ENCODE measurements around the gene INHA. TPM values are rescaled to one million over a fixed set of nuclear protein-coding genes. Genes with fewer than 3 reads are reported as not detected.

The INHA gene

DNA sequence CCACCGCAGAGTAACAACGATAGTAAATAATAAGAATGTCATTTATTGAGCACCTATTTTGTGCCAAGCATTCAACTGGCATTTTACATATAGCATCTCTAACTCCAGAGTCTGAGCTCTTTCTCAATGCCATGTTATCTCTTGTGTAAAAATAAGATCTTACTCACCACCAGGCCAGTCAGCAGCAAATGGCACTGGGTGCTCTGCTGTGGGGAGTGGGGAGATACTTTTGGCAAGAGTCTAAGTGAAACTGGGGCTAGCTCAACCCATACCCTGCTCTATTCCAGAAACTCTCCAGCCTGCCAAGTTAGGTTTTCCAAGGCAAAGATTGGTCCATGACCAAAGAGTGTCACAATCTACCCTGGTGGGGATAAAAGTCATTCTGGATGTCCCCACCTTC, 50.4 kb downstream of the INHA start:
- Histone ChIP-seq H3K4me1 (ENCODE audit: control insufficient read depth, insufficient read depth, low read length) (no peaks in the 10 kb centered on the region), H3K36me3 (ENCODE audit: insufficient read depth, low read length) (no peaks in the 10 kb centered on the region), H3K4me3 (ENCODE audit: low read length) (no peak overlapping the region)

DNA sequence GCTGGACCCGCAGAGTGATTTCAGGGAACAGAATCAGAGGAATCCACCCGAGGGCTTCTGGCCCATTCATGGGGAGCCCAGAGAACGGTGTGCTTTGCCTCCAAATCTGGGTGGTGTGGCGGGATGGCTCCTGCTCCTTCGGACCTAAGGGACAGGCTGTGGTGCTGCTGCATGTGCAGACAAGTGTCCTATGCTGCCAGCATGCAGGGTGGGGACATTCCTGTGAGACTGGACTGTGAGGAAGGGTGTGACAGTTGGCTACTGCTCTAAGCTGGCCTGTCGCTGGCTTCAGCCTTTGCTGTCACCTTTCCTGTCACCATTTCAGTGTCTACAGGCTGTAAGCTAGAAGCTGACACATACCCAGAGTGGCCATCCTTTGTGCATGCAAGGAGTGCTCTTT, 52.5 kb downstream of the INHA start:
- no peaks in the 10 kb centered on the region for H3K4me1 ChIP-seq (ENCODE audit: control insufficient read depth, insufficient read depth, low read length)
- H3K9me3 ChIP-seq (replicated peaks; ENCODE audit: low read length), result no peaks in the 10 kb centered on the region
- peaks cover 36% of the 10 kb centered on the region for H3K27me3 ChIP-seq (ENCODE audit: control insufficient read depth, insufficient read depth, low read length)
- H3K9ac ChIP-seq (ENCODE audit: low read depth, low read length), result no peak overlapping the region
- H3K4me2 ChIP-seq (ENCODE audit: low read length), result no peak overlapping the region
- no peak overlapping the region for H3K4me3 ChIP-seq (ENCODE audit: low read length)
- no peaks in the 10 kb centered on the region for H3K36me3 ChIP-seq (ENCODE audit: insufficient read depth, low read length)

More for the DNA sequence above, 50.4 kb downstream of the INHA start:
- Histone ChIP-seq H3K4me2 (ENCODE audit: low read length) (no peak overlapping the region), H3K9me3 (replicated peaks; ENCODE audit: low read length) (no peaks in the 10 kb centered on the region), H3K9ac (ENCODE audit: low read depth, low read length) (no peak overlapping the region), H3K27me3 (ENCODE audit: control insufficient read depth, insufficient read depth, low read length) (peaks cover 36% of the 10 kb centered on the region)

DNA sequence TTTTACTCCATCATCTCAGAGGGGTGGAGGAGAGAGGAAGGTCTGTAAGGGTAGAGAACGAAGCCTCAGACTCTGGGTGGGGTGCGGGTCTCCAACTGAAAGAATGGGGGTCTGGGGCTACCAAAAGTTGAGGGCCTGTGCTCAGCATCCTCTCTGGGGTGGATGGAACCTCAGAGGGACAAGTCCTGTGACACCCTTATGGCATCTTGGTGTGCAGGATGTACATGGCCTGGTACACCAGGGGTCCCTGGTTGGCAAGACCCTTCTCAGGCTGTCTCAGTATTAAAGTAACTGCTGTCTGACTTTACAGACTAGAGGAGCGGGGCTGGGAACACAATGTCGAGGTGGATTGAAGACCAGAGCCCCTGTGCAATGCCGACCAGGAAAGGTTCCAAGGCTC, 53.1 kb downstream of the INHA start:
- H3K9ac ChIP-seq (ENCODE audit: low read depth, low read length), result no peak overlapping the region
- peaks cover 36% of the 10 kb centered on the region for H3K27me3 ChIP-seq (ENCODE audit: control insufficient read depth, insufficient read depth, low read length)
- no peaks in the 10 kb centered on the region for H3K9me3 ChIP-seq (replicated peaks; ENCODE audit: low read length)
- H3K4me2 ChIP-seq (ENCODE audit: low read length), result no peak overlapping the region
- H3K36me3 ChIP-seq (ENCODE audit: insufficient read depth, low read length), result no peaks in the 10 kb centered on the region
- no peak overlapping the region for H3K4me3 ChIP-seq (ENCODE audit: low read length)
- H3K4me1 ChIP-seq (ENCODE audit: control insufficient read depth, insufficient read depth, low read length), result no peaks in the 10 kb centered on the region

Small RNA genes within 50 kb of the gene (small RNA-seq; reads per million reads assigned to genes)
- gene MIR3132 (not detected), gene RN7SKP213 (not detected)

All from skeletal muscle satellite cell (primary cell).